ENCODE data around the gene AHI1.

- TF ChIP-seq CTCF (IDR thresholded peaks at IDR 0.05) (no peak), POLR2A (IDR thresholded peaks at IDR 0.05) (no peak)
These were observed 40.3 kb upstream of the AHI1 start for GRCh38 chr6:135537741-135538301.
